Loucy (cell line): ENCODE measurements around the gene TSPAN31.

Experiments
- H2AFZ ChIP-seq: fragments of 200-600 bp; sonication (generic); 2 replicates; pipeline ENCODE4 v1.6.0; 2016; ENCODE audit warnings: antibody characterized with exemption, mild to moderate bottlenecking, low read length, moderate library complexity
- H3F3A ChIP-seq: fragments of 200-600 bp; 2 replicates; pipeline ENCODE4 v1.6.0; 2016; ENCODE audit warnings: antibody characterized with exemption, low read depth, mild to moderate bottlenecking
- H3K27me3 ChIP-seq: fragments of 200-600 bp; sonication (generic); 2 replicates; pipeline ENCODE4 v1.6.1; 2014; ENCODE audit warnings: low read length, mild to moderate bottlenecking; ENCODE audit not compliant: insufficient read depth, poor library complexity, severe bottlenecking
- H3K36me3 ChIP-seq: fragments of 200-600 bp; sonication (generic); 2 replicates; pipeline ENCODE4 v1.6.1; 2016; ENCODE audit warnings: low read length; ENCODE audit not compliant: insufficient read depth
- H3K4me1 ChIP-seq: fragments of 200-600 bp; sonication (generic); 2 replicates; pipeline ENCODE4 v1.5.1; 2014; ENCODE audit warnings: low read length, mild to moderate bottlenecking; ENCODE audit not compliant: insufficient read depth, poor library complexity, severe bottlenecking
- H3K4me2 ChIP-seq: fragments of 200-600 bp; sonication (generic); 2 replicates; pipeline ENCODE4 v1.6.0; 2014; ENCODE audit warnings: antibody characterized with exemption, low read length, low read depth, mild to moderate bottlenecking; ENCODE audit not compliant: poor library complexity, severe bottlenecking
- H3K4me3 ChIP-seq: fragments of 200-600 bp; sonication (generic); 2 replicates; pipeline ENCODE4 v1.5.1; 2014; ENCODE audit warnings: low read length, mild to moderate bottlenecking, mixed read lengths; ENCODE audit not compliant: poor library complexity, severe bottlenecking
- H3K79me2 ChIP-seq: fragments of 200-600 bp; sonication (generic); 2 replicates; pipeline ENCODE4 v1.6.1; 2014; ENCODE audit warnings: low read length; ENCODE audit not compliant: insufficient read depth
- H3K9ac ChIP-seq: fragments of 200-600 bp; sonication (generic); 2 replicates; pipeline ENCODE4 v1.6.0; 2014; ENCODE audit warnings: mild to moderate bottlenecking, low read depth, low read length, moderate library complexity; ENCODE audit not compliant: poor library complexity, severe bottlenecking
- H3K9me2 ChIP-seq: fragments of 200-600 bp; sonication (generic); replicated peaks from 2 replicates; pipeline ENCODE4 v1.6.1; 2016; ENCODE audit warnings: low read depth, low read length, mixed read lengths
- H3K9me3 ChIP-seq: fragments of 200-600 bp; sonication (generic); 2 replicates; pipeline ENCODE4 v1.6.1; 2014; ENCODE audit warnings: mild to moderate bottlenecking, antibody characterized with exemption, low read length, low read depth; ENCODE audit not compliant: insufficient read depth
- H4K20me1 ChIP-seq: fragments of 200-600 bp; sonication (generic); 2 replicates; pipeline ENCODE4 v1.6.0; 2014; ENCODE audit warnings: antibody characterized with exemption, low read length, mild to moderate bottlenecking; ENCODE audit not compliant: insufficient read depth, poor library complexity, severe bottlenecking
- EZH2phosphoT487 ChIP-seq: fragments of 200-600 bp; IDR thresholded peaks from 2 replicates; pipeline ENCODE4 v1.6.1; 2018; ENCODE audit warnings: antibody characterized with exemption, mild to moderate bottlenecking, moderate library complexity, borderline replicate concordance
- TF ChIP-seq, protein P1 (sequence below): fragments of 200-600 bp; sonication (generic); conservative IDR thresholded peaks from 2 replicates; pipeline ENCODE4 v1.5.1; 2014; ENCODE audit warnings: mild to moderate bottlenecking, antibody characterized with exemption, low read length

Gene TSPAN31

GRCh38 chr12:57758552-57759359 lies 13.9 kb downstream of the TSPAN31 start:
- Histone ChIP-seq H3K4me3 (no peak overlapping the region), H3K9ac (no peak overlapping the region), H3K27me3 (no peaks in the 10 kb centered on the region), H3K4me1 (peaks cover 16% of the 10 kb centered on the region), H3F3A (peaks cover 5% of the 10 kb centered on the region), H3K9me2 (no peaks in the 10 kb centered on the region), H3K9me3 (no peaks in the 10 kb centered on the region), H3K79me2 (peaks cover 14% of the 10 kb centered on the region), H3K36me3 (no peaks in the 10 kb centered on the region; the same call in 1 of the 2 replicates), H4K20me1 (peaks cover 20% of the 10 kb centered on the region), H2AFZ (no peak overlapping the region), H3K4me2 (no peak overlapping the region)
- no peak for TF ChIP-seq EZH2phosphoT487
- TF ChIP-seq, protein P1, sequence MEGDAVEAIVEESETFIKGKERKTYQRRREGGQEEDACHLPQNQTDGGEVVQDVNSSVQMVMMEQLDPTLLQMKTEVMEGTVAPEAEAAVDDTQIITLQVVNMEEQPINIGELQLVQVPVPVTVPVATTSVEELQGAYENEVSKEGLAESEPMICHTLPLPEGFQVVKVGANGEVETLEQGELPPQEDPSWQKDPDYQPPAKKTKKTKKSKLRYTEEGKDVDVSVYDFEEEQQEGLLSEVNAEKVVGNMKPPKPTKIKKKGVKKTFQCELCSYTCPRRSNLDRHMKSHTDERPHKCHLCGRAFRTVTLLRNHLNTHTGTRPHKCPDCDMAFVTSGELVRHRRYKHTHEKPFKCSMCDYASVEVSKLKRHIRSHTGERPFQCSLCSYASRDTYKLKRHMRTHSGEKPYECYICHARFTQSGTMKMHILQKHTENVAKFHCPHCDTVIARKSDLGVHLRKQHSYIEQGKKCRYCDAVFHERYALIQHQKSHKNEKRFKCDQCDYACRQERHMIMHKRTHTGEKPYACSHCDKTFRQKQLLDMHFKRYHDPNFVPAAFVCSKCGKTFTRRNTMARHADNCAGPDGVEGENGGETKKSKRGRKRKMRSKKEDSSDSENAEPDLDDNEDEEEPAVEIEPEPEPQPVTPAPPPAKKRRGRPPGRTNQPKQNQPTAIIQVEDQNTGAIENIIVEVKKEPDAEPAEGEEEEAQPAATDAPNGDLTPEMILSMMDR: no peak

DNA sequence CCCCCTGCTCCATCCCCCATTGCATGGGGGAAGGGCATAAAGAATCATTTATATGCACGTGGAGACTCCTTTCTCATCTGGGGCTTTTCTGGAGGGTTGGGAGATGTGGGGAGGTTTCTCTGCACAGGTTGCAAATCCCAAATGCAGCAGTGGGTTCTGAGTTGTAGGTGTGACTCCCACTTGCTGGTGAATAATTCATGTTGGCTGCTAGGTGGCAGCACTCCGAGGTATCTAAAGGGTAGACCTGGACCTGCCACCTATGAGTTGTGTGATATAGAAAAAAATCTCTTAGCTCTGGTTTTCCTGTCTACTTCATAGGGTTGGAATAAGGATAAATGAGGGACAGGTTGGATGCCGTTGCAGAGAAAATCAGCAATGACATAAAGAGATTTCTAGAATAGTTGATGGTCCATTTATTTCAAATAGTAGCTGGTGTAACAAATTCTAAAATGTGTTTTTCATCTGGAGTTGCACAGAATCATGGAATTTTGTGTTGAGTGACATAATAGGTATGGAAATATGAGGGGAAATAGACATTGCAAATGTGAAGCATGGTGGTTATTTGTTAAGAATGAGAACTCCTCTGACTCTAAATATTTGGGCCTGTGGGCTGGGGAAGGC lies 14.6 kb downstream of the TSPAN31 start:
- Histone ChIP-seq H3F3A (no peaks in the 10 kb centered on the region), H3K36me3 (no peaks in the 10 kb centered on the region; the same call in 1 of the 2 replicates), H2AFZ (no peak overlapping the region), H3K4me3 (no peak overlapping the region), H3K79me2 (peaks cover 14% of the 10 kb centered on the region), H3K9ac (no peak overlapping the region), H3K4me2 (no peak overlapping the region), H3K27me3 (no peaks in the 10 kb centered on the region), H3K4me1 (peaks cover 9% of the 10 kb centered on the region), H4K20me1 (peaks cover 20% of the 10 kb centered on the region), H3K9me3 (no peaks in the 10 kb centered on the region), H3K9me2 (no peaks in the 10 kb centered on the region)
- TF ChIP-seq EZH2phosphoT487: no peak
- TF ChIP-seq, protein P1: peak; percentile 73

- Histone ChIP-seq H3K9ac (no peak overlapping the region), H3K4me1 (peaks cover 8% of the 10 kb centered on the region), H3K79me2 (peaks cover 14% of the 10 kb centered on the region), H3K9me2 (no peaks in the 10 kb centered on the region), H4K20me1 (peaks cover 20% of the 10 kb centered on the region), H3K4me3 (no peak overlapping the region), H3K4me2 (no peak overlapping the region), H3K9me3 (no peaks in the 10 kb centered on the region), H2AFZ (no peak overlapping the region), H3K27me3 (no peaks in the 10 kb centered on the region), H3K36me3 (no peaks in the 10 kb centered on the region; the same call in 1 of the 2 replicates), H3F3A (no peaks in the 10 kb centered on the region)
- TF ChIP-seq EZH2phosphoT487: no peak
- TF ChIP-seq, protein P1: no peak
These were observed 15.6 kb downstream of the TSPAN31 start for GRCh38 chr12:57760347-57760982.
